Left ventricle myocardium superior (tissue), 1 donor: ENCODE results near the gene GRM4. TPM values are rescaled to one million over a fixed set of nuclear protein-coding genes. Genes with fewer than 3 reads are reported as not detected.

Experiments used
- ATAC-seq: fragments of 200-7000 bp; cut with Tn5 transposase; one replicate; pipeline ENCODE4 v1.9.1; 2020; ENCODE audit warnings: mild to moderate bottlenecking, moderate library complexity
- DNase-seq: peaks from one replicate; pipeline ENCODE4 v3.0.0-alpha.2; 2020
- intact Hi-C: fragments of 100-400 bp; cut with micrococcal nuclease; formaldehyde crosslinking; loops from one replicate; pipeline ENCODE4 v1.11.0; 2022
- total RNA-seq: library from RNA; stranded (reverse); fragmentation: NEBNext Ultra II Directional; extraction: Animal tissue kit (Norgen Biotek cat#: 25700); gene quantifications from one replicate; pipeline ENCODE4 v1.2.1, GENCODE V29; 2021
- donor health status: DM: no; HTN: yes; CAD: no; lungs with severe emphysema.

GRM4 gene
- total RNA-seq, 1 donor from 2014 or later = not detected

GRCh38 chr6:34072727-34073126, 73.2 kb downstream of the GRM4 start:
- no peak for ATAC-seq
- no peak for DNase-seq
- intact Hi-C loops = no loop called here

- DNase-seq (no peak), ATAC-seq (no peak)
- intact Hi-C loops = no loop called here
These were observed 74.0 kb downstream of the GRM4 start for GRCh38 chr6:34071884-34072379.

DNA sequence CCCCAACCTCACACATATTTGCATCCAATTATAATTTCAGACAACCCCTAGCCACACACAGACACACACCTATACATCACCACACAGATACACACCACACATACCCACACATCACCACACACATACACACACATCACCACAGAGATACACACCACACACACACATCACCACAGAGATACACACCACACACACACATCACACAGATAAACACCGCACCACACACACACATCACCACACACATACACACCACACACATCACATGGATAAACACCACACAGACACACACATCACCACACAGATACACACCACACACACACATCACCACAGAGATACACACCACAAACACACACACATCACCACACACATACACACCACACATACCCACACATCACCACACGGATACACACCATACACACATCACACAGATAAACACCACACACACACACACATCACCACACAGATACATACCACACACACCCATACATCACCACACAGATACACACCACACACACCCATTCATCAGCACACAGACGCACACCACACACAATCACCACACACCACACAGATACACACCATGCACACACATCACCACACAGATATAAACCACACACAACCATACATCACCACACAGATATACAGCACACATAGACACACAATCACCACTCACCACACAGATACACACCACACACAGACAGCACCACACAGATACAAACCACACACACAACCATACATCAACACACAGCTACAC, 74.6 kb downstream of the GRM4 start:
- ATAC-seq (no peak), DNase-seq (no peak)
- intact Hi-C loops = no loop called here

- intact Hi-C loops = no loop called here
- DNase-seq (no peak), ATAC-seq (no peak)
These were observed 75.4 kb downstream of the GRM4 start for GRCh38 chr6:34070315-34071135.

GRCh38 chr6:34068462-34069044, 77.3 kb downstream of the GRM4 start:
- DNase-seq (no peak), ATAC-seq (no peak)
- intact Hi-C loops = no loop called here

DNA sequence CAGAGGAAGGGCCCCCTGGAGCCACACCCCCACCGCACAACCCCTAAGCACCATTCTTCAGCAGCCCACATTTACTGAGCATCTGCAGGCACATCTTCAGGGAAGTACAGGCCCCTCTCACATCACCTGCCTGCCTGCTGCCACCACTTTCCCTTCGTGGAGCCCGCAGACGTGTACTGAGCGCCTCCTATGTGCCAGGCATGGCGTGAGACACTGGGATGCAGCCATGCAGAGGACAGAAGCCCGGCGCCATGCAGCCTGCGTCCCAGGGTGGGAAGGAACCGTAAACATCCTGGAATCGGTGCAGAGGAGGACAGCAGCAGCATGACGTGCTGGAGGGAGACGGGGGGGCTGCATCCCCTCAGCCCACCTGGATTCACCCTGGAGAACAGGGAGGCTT, 78.1 kb downstream of the GRM4 start:
- intact Hi-C loops = no loop called here
- DNase-seq = no peak
- no peak for ATAC-seq

GRCh38 chr6:34066772-34067770, 78.8 kb downstream of the GRM4 start:
- ATAC-seq (no peak), DNase-seq (no peak)
- intact Hi-C loops = no loop called here

GRCh38 chr6:34066218-34066571, 79.7 kb downstream of the GRM4 start:
- ATAC-seq = no peak
- intact Hi-C loops = no loop called here

DNA sequence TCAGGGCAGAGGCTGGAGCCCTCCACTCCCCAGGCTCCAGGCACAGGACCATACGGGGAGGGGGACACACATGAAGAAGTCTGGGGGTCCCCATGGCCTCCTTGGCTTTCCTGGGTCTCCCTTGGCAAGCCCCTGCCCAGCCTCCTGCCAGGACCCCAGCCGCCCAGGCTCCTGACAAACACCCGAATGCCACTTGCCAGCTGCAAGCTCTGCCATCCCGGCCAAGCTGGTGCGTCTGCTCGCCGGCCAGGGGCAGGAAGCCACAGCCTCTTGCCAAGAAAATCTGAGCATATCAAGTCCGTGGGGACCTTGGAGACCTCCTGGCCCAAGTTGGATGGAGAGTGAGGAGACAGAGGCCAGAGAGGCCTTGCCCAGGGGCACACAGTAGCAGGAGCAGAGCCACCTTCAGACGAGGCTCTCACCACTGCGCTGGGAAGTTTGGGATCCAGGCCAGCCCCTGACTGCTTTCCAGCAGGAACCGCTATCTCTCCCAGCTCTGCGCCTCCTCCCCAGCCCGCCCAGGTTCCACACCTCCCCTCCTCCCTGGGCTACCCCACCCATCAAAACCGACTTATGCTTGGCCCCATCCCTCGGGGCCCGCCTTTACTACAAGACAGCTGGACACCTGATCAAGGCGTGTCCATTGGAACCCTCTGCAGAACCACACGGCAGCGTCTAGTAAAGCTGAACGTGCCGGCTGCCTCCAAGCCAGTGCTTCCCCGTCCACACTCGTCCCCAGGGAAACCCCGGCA, 80.2 kb downstream of the GRM4 start:
- DNase-seq = peak; percentile 70
- peak; percentile 80 for ATAC-seq
- intact Hi-C loops = no loop called here

More at GRCh38 chr6:34066218-34066571, 79.7 kb downstream of the GRM4 start:
- DNase-seq = no peak

DNA sequence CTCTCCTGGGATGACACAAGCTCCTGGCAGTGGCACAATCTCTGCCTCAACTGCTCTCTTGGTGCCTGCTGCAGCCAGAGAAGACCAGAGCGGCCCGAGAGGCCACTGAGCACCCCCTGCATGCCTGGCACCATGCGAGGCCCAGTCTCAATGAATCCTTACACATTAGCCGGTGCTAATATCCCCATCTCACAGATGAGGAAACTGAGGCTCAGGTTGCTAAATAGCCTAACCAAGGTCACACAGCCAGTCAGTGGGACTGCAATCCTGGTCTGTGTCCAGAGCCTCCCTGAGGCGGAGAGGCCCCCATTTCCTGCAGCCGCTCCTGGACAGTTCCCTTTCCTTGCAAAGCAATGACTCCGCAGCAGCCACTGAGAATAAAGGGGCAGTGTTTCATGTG, 81.2 kb downstream of the GRM4 start:
- ATAC-seq = no peak
- DNase-seq = no peak
- intact Hi-C loops = no loop called here

DNA sequence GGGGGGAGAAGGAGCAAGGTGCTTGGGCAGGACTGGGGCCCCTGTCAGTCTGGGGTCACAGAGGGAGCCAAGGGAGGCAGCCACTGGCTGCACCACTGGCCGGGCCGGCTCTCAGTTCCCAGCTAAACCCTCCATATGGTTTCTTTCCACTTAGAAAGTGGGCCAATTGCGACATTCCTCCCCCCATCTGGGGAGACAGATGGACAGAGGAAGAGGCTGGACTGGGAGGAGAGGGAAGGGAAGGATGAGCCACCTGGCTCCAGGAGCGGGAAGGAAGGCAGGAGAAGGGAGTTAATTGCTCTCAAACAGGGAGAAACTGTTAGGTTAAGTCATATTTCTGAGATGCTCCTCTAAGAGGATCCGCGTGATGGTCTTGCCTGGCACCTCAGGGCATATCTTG, 82.2 kb downstream of the GRM4 start:
- ATAC-seq = peak; percentile 40
- intact Hi-C loops = no loop called here
- no peak for DNase-seq

- ATAC-seq = no peak
- intact Hi-C loops = no loop called here
These were observed 83.1 kb downstream of the GRM4 start for GRCh38 chr6:34062815-34063214.

GRCh38 chr6:34062156-34062555, 83.7 kb downstream of the GRM4 start:
- intact Hi-C loops = no loop called here
- DNase-seq (no peak), ATAC-seq (no peak)

More at GRCh38 chr6:34062815-34063214, 83.1 kb downstream of the GRM4 start:
- no peak for DNase-seq

- DNase-seq (no peak), ATAC-seq (no peak)
- intact Hi-C loops = no loop called here
These were observed 84.5 kb downstream of the GRM4 start for GRCh38 chr6:34061348-34061747.

- intact Hi-C loops = loop anchor here (10.0 kb wide), 1 partner anchor 85 kb away; the partner anchor contains the start of gene GRM4
- ATAC-seq = no peak
These were observed 86.0 kb downstream of the GRM4 start for GRCh38 chr6:34059914-34060313.

GRCh38 chr6:34059136-34059731, 86.7 kb downstream of the GRM4 start:
- DNase-seq (no peak), ATAC-seq (no peak)
- intact Hi-C loops = loop anchor here (10.0 kb wide), 1 partner anchor 86 kb away; the partner anchor contains the start of gene GRM4

More at GRCh38 chr6:34059914-34060313, 86.0 kb downstream of the GRM4 start:
- DNase-seq = no peak

GRCh38 chr6:34057790-34058189, 88.1 kb downstream of the GRM4 start:
- intact Hi-C loops = loop anchor here (10.0 kb wide), 1 partner anchor 87 kb away; the partner anchor contains the start of gene GRM4
- ATAC-seq (no peak), DNase-seq (no peak)
